ENCODE results near the gene BAMBI.

Gene BAMBI

GRCh38 chr10:28664369-28664740 lies 13.0 kb upstream of the BAMBI start:
- H3K27ac ChIP-seq, result no peak overlapping the region
- TF ChIP-seq CTCF (IDR thresholded peaks at IDR 0.05), result no peak
- H3K4me1 ChIP-seq, result no peaks in the 10 kb centered on the region
- no peaks in the 10 kb centered on the region for H3K36me3 ChIP-seq (ENCODE audit: control insufficient read depth, insufficient read depth, low read length)
- H2AFZ ChIP-seq, result no peak overlapping the region
- no peaks in the 10 kb centered on the region for H3K27me3 ChIP-seq (ENCODE audit: control insufficient read depth, insufficient read depth, low read length)
- H3K4me2 ChIP-seq (ENCODE audit: low read length), result no peak overlapping the region
- H3K4me3 ChIP-seq (ENCODE audit: low read depth, low read length), result no peak overlapping the region
- no peaks in the 10 kb centered on the region for H3K79me2 ChIP-seq
- H3K9ac ChIP-seq, result no peak overlapping the region
- H3K9me3 ChIP-seq (ENCODE audit: control insufficient read depth, low read length), result no peaks in the 10 kb centered on the region

GRCh38 chr10:28666751-28667467 lies 10.4 kb upstream of the BAMBI start:
- Histone ChIP-seq H3K79me2 (no peaks in the 10 kb centered on the region), H3K4me1 (no peaks in the 10 kb centered on the region), H2AFZ (no peak overlapping the region), H3K9me3 (ENCODE audit: control insufficient read depth, low read length) (no peaks in the 10 kb centered on the region), H3K36me3 (ENCODE audit: control insufficient read depth, insufficient read depth, low read length) (no peaks in the 10 kb centered on the region), H3K27me3 (ENCODE audit: control insufficient read depth, insufficient read depth, low read length) (no peaks in the 10 kb centered on the region), H3K4me2 (ENCODE audit: low read length) (no peak overlapping the region), H3K9ac (no peak overlapping the region), H3K4me3 (ENCODE audit: low read depth, low read length) (no peak overlapping the region), H3K27ac (no peak overlapping the region)
- no peak for TF ChIP-seq CTCF (IDR thresholded peaks at IDR 0.05)

- peak overlapping the region; percentile 72 for H2AFZ ChIP-seq
- no peak for TF ChIP-seq CTCF (IDR thresholded peaks at IDR 0.05)
- H3K4me1 ChIP-seq, result no peaks in the 10 kb centered on the region
- peak overlapping the region; percentile 66 for H3K4me2 ChIP-seq (ENCODE audit: low read length)
- H3K27ac ChIP-seq, result no peak overlapping the region
- no peaks in the 10 kb centered on the region for H3K36me3 ChIP-seq (ENCODE audit: control insufficient read depth, insufficient read depth, low read length)
- H3K9ac ChIP-seq, result no peak overlapping the region
- peak overlapping the region; percentile 62 for H3K4me3 ChIP-seq (ENCODE audit: low read depth, low read length)
- H3K27me3 ChIP-seq (ENCODE audit: control insufficient read depth, insufficient read depth, low read length), result no peaks in the 10 kb centered on the region
- no peaks in the 10 kb centered on the region for H3K79me2 ChIP-seq
- H3K9me3 ChIP-seq (ENCODE audit: control insufficient read depth, low read length), result no peaks in the 10 kb centered on the region
Measured at GRCh38 chr10:28668363-28669226, 8.7 kb upstream of the BAMBI start.

DNA sequence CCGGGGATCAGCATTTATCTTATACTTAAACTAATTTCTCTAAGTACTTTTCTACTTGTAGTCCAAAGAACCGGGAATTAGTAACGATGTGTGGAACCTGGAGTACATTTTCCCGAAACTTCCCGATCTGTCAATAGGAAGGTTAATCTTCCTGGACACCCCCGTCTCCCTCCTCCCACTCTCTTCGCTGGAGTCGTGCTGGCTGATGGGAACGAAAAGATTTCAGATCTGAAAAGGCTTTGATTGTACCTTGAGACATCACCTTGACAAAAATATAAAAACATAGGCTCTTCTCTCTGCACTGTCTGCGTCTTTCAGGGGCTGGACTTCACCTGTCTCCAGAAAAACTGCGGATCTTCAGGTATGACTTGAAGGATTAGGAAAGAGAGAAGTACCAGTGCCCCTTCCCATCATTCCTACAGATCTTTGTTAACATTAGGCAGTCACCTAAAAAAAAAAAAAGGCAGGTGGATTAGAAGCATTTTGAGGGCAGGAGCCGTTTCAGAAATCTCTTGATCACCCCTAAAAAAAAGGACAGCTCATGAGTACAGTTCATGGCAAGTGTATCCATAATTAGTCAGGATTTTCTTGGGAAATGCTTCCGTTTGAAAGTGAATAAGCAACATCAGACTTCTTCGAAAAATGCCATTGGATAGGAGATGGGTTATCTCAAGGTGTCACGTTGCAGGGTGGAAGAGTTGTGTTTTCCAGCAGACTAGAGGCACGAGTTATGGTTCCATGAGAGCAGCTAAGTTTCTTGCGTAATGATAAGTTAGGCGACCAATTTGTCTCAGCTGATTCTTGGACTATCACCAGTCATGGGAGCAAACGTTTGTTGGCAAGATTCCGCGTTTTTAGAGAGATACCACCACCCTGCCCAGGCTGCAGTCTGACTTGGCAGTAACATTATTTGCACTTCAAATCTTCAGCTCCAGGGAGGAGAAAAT lies 7.8 kb upstream of the BAMBI start:
- no peak for TF ChIP-seq CTCF (IDR thresholded peaks at IDR 0.05)
- no peaks in the 10 kb centered on the region for H3K36me3 ChIP-seq (ENCODE audit: control insufficient read depth, insufficient read depth, low read length)
- H3K4me3 ChIP-seq (ENCODE audit: low read depth, low read length), result peak overlapping the region; percentile 62
- H3K4me1 ChIP-seq, result no peaks in the 10 kb centered on the region
- no peaks in the 10 kb centered on the region for H3K27me3 ChIP-seq (ENCODE audit: control insufficient read depth, insufficient read depth, low read length)
- H3K79me2 ChIP-seq, result no peaks in the 10 kb centered on the region
- H2AFZ ChIP-seq, result peak overlapping the region; percentile 72
- no peaks in the 10 kb centered on the region for H3K9me3 ChIP-seq (ENCODE audit: control insufficient read depth, low read length)
- peak overlapping the region; percentile 66 for H3K4me2 ChIP-seq (ENCODE audit: low read length)
- H3K9ac ChIP-seq, result no peak overlapping the region
- no peak overlapping the region for H3K27ac ChIP-seq
